Tibial nerve (tissue), 4 donors: ENCODE results near the gene PNMT. TPM values are rescaled to one million over a fixed set of nuclear protein-coding genes. Genes with fewer than 3 reads are reported as not detected.

Experiments
- DNase-seq, 2 donors: peaks; one replicate each; pipeline ENCODE4 v3.0.0-alpha.2; 2019; ENCODE audit warnings: low spot score in 2 of 2
- H3K27ac ChIP-seq, 4 donors: fragments of 200-600 bp; sonication (generic) in 3 of 4; one replicate each; pipeline ENCODE4 v1.5.1; 2017 to 2019; ENCODE audit warnings: mild to moderate bottlenecking in 1 of 4
- H3K27me3 ChIP-seq, 2 donors: fragments of 200-600 bp; sonication (generic) in 1 of 2; one replicate each; pipeline versions ENCODE4 v1.5.1 to v1.6.0; 2017 to 2019
- H3K36me3 ChIP-seq, 3 donors: fragments of 200-600 bp; sonication (generic); one replicate each; pipeline ENCODE4 v1.5.1; 2018 to 2019
- H3K4me1 ChIP-seq, 4 donors: fragments of 200-600 bp; sonication (generic) in 3 of 4; one replicate each; pipeline ENCODE4 v1.5.1; 2017 to 2019
- H3K4me3 ChIP-seq, 4 donors: fragments of 200-600 bp; sonication (generic) in 3 of 4; one replicate each; pipeline ENCODE4 v1.5.1; 2017 to 2019; ENCODE audit warnings: mild to moderate bottlenecking in 1 of 4, moderate library complexity in 1 of 4
- H3K9me3 ChIP-seq, 4 donors: fragments of 200-600 bp; sonication (generic) in 3 of 4; one replicate each; pipeline ENCODE4 v1.5.1; 2017 to 2019
- CTCF ChIP-seq, 5 experiments: fragments of 200-600 bp in 3 of 5; fragments of 450-650 bp in 2 of 5; sonication (generic) in 3 of 5; IDR thresholded peaks; one replicate each; pipeline ENCODE4 v1.5.1; 2016 to 2019; ENCODE audit warnings: antibody characterized with exemption in 5 of 5, mild to moderate bottlenecking in 3 of 5, moderate library complexity in 2 of 5
- EP300 ChIP-seq, 2 donors: sonication (generic); formaldehyde crosslinking; IDR thresholded peaks; one replicate each; pipeline ENCODE4 v1.6.1; 2017; ENCODE audit warnings: antibody characterized with exemption in 2 of 2, mild to moderate bottlenecking in 1 of 2
- POLR2A ChIP-seq, 2 donors: fragments of 450-650 bp; IDR thresholded peaks; one replicate each; pipeline ENCODE4 v1.6.1; 2017; ENCODE audit warnings: antibody characterized with exemption in 2 of 2, mild to moderate bottlenecking in 2 of 2, moderate library complexity in 2 of 2
- WGBS, 2 donors: methylation state at CpG; one replicate each; pipeline ENCODE4 v1.1.5; 2018; 5-methylcytosine and 5-hydroxymethylcytosine counted together
- total RNA-seq, 4 donors: library from RNA; depleted of rRNA; stranded (reverse); fragments of >200 nt; gene quantifications; one replicate each; pipeline ENCODE4 v1.1.0, GENCODE V29; 2016

PNMT gene
- total RNA-seq, 4 donors from 2014 or later, result 2.4 to 19.6 (median 12.4) TPM

- H3K27me3 ChIP-seq, result peaks cover 7 to 59% of the 10 kb centered on the region in 2 donors
- no peak for DNase-seq
Measured at GRCh38 chr17:39629494-39629880, 38.8 kb upstream of the PNMT start.

GRCh38 chr17:39629898-39630297 is 38.4 kb upstream of the PNMT start:
- Histone ChIP-seq H3K27ac (peak overlapping the region in 1 of 4 donors; percentile 50), H3K9me3 (no peaks in the 10 kb centered on the region), H3K4me1 (peaks cover 0 to 62% (median 23%) of the 10 kb centered on the region in 4 donors), H3K4me3 (no peak overlapping the region), H3K27me3 (peaks cover 7 to 56% of the 10 kb centered on the region in 2 donors), H3K36me3 (no peaks in the 10 kb centered on the region)
- TF ChIP-seq EP300 (IDR thresholded peaks at IDR 0.05) (no peak), POLR2A (IDR thresholded peaks at IDR 0.05) (no peak), CTCF (IDR thresholded peaks at IDR 0.05) (no peak)
- no peak for DNase-seq
- 72 to 76% methylated on average over 11 to 12 of the region's 12 CpGs for WGBS, 2 donors

More at GRCh38 chr17:39629494-39629880, 38.8 kb upstream of the PNMT start:
- H3K4me3 ChIP-seq, result no peak overlapping the region
- TF ChIP-seq EP300 (IDR thresholded peaks at IDR 0.05), result no peak
- no peak for TF ChIP-seq POLR2A (IDR thresholded peaks at IDR 0.05)
- no peak for TF ChIP-seq CTCF (IDR thresholded peaks at IDR 0.05)
- H3K36me3 ChIP-seq, result no peaks in the 10 kb centered on the region
- H3K27ac ChIP-seq, result peak overlapping the region in 1 of 4 donors; percentile 50
- peaks cover 0 to 60% (median 23%) of the 10 kb centered on the region in 4 donors for H3K4me1 ChIP-seq
- H3K9me3 ChIP-seq, result no peaks in the 10 kb centered on the region
- 55 to 61% methylated on average over 3 of the region's 3 CpGs for WGBS, 2 donors

- Histone ChIP-seq H3K9me3 (no peaks in the 10 kb centered on the region), H3K27me3 (peaks cover 7 to 41% of the 10 kb centered on the region in 2 donors), H3K4me3 (no peak overlapping the region), H3K4me1 (peaks cover 0 to 62% (median 24%) of the 10 kb centered on the region in 4 donors), H3K36me3 (no peaks in the 10 kb centered on the region), H3K27ac (peak overlapping the region in 3 of 4 donors; percentile 64 to 88 (median 82))
- TF ChIP-seq CTCF (IDR thresholded peaks at IDR 0.05) (no peak), POLR2A (IDR thresholded peaks at IDR 0.05) (no peak), EP300 (IDR thresholded peaks at IDR 0.05) (no peak)
- WGBS, 2 donors, result 50% methylated on average over 6 of the region's 6 CpGs
- no peak for DNase-seq
Measured at GRCh38 chr17:39631403-39631802, 36.9 kb upstream of the PNMT start.

- H3K4me1 ChIP-seq, result peaks cover 0 to 57% (median 19%) of the 10 kb centered on the region in 4 donors
- H3K36me3 ChIP-seq, result no peaks in the 10 kb centered on the region
- H3K27ac ChIP-seq, result peak overlapping the region; percentile 60 to 88 (median 73)
- peaks cover 0 to 31% of the 10 kb centered on the region in 2 donors for H3K27me3 ChIP-seq
- no peak overlapping the region for H3K4me3 ChIP-seq
- H3K9me3 ChIP-seq, result no peaks in the 10 kb centered on the region
- TF ChIP-seq EP300 (IDR thresholded peaks at IDR 0.05), result no peak
- TF ChIP-seq POLR2A (IDR thresholded peaks at IDR 0.05), result no peak
- TF ChIP-seq CTCF (IDR thresholded peaks at IDR 0.05), result peak in 1 of 5 experiments; percentile 9
- 34 to 42% methylated on average over 13 of the region's 13 CpGs for WGBS, 2 donors
- no peak for DNase-seq
Measured at GRCh38 chr17:39632153-39632941, 35.9 kb upstream of the PNMT start.

GRCh38 chr17:39633570-39634183 is 34.6 kb upstream of the PNMT start:
- Histone ChIP-seq H3K36me3 (no peaks in the 10 kb centered on the region), H3K4me3 (no peak overlapping the region), H3K9me3 (no peaks in the 10 kb centered on the region), H3K27me3 (peaks cover 0 to 18% of the 10 kb centered on the region in 2 donors), H3K4me1 (peaks cover 0 to 66% (median 28%) of the 10 kb centered on the region in 4 donors), H3K27ac (peak overlapping the region; percentile 60 to 88 (median 73))
- 66 to 75% methylated on average over 7 to 8 of the region's 8 CpGs for WGBS, 2 donors
- TF ChIP-seq POLR2A (IDR thresholded peaks at IDR 0.05), result no peak
- TF ChIP-seq EP300 (IDR thresholded peaks at IDR 0.05), result no peak
- TF ChIP-seq CTCF (IDR thresholded peaks at IDR 0.05), result no peak
- no peak for DNase-seq
